IPS-11a (cell line): Measurements from ENCODE around the gene NCAPD2.
"Not testable (repeated sequence)": the region's sequence is repeated elsewhere in the genome, so short reads cannot be mapped to it uniquely, and the experiment has no call there.

ENCODE experiments used
- H3K4me3 ChIP-seq: one replicate; pipeline ENCODE4 v1.5.1; 2013; ENCODE audit warnings: low read depth, low read length, control low read depth

Gene NCAPD2

GRCh38 chr12:6533923-6534694 is 40.2 kb downstream of the NCAPD2 start, which contains the start of gene GAPDH:
Gene GAPDH, plus strand, starts transcription at chr12:6534517. Its CDS starts 316 bp downstream, at chr12:6534833.
- H3K4me3 ChIP-seq: peak within 1 kb of the TSS; percentile 94

GRCh38 chr12:6534695-6534944 is 40.7 kb downstream of the NCAPD2 start:
- peak overlapping the region; percentile 94 for H3K4me3 ChIP-seq

DNA sequence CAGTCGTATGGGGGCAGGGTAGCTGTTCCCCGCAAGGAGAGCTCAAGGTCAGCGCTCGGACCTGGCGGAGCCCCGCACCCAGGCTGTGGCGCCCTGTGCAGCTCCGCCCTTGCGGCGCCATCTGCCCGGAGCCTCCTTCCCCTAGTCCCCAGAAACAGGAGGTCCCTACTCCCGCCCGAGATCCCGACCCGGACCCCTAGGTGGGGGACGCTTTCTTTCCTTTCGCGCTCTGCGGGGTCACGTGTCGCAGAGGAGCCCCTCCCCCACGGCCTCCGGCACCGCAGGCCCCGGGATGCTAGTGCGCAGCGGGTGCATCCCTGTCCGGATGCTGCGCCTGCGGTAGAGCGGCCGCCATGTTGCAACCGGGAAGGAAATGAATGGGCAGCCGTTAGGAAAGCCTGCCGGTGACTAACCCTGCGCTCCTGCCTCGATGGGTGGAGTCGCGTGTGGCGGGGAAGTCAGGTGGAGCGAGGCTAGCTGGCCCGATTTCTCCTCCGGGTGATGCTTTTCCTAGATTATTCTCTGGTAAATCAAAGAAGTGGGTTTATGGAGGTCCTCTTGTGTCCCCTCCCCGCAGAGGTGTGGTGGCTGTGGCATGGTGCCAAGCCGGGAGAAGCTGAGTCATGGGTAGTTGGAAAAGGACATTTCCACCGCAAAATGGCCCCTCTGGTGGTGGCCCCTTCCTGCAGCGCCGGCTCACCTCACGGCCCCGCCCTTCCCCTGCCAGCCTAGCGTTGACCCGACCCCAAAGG is 41.2 kb downstream of the NCAPD2 start:
- peak overlapping the region; percentile 94 for H3K4me3 ChIP-seq

- H3K4me3 ChIP-seq: peak overlapping the region; percentile 94
Observed at GRCh38 chr12:6535697-6535946, 41.7 kb downstream of the NCAPD2 start.

DNA sequence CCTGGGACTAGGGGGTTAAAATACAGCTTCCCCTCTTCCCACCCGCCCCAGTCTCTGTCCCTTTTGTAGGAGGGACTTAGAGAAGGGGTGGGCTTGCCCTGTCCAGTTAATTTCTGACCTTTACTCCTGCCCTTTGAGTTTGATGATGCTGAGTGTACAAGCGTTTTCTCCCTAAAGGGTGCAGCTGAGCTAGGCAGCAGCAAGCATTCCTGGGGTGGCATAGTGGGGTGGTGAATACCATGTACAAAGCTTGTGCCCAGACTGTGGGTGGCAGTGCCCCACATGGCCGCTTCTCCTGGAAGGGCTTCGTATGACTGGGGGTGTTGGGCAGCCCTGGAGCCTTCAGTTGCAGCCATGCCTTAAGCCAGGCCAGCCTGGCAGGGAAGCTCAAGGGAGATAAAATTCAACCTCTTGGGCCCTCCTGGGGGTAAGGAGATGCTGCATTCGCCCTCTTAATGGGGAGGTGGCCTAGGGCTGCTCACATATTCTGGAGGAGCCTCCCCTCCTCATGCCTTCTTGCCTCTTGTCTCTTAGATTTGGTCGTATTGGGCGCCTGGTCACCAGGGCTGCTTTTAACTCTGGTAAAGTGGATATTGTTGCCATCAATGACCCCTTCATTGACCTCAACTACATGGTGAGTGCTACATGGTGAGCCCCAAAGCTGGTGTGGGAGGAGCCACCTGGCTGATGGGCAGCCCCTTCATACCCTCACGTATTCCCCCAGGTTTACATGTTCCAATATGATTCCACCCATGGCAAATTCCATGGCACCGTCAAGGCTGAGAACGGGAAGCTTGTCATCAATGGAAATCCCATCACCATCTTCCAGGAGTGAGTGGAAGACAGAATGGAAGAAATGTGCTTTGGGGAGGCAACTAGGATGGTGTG is 42.3 kb downstream of the NCAPD2 start:
- peak overlapping the region; percentile 94 for H3K4me3 ChIP-seq

- no peak overlapping the region for H3K4me3 ChIP-seq
Observed at GRCh38 chr12:6536894-6537579, 43.1 kb downstream of the NCAPD2 start.

GRCh38 chr12:6537580-6538419 is 43.9 kb downstream of the NCAPD2 start:
- not testable (repeated sequence) for H3K4me3 ChIP-seq

DNA sequence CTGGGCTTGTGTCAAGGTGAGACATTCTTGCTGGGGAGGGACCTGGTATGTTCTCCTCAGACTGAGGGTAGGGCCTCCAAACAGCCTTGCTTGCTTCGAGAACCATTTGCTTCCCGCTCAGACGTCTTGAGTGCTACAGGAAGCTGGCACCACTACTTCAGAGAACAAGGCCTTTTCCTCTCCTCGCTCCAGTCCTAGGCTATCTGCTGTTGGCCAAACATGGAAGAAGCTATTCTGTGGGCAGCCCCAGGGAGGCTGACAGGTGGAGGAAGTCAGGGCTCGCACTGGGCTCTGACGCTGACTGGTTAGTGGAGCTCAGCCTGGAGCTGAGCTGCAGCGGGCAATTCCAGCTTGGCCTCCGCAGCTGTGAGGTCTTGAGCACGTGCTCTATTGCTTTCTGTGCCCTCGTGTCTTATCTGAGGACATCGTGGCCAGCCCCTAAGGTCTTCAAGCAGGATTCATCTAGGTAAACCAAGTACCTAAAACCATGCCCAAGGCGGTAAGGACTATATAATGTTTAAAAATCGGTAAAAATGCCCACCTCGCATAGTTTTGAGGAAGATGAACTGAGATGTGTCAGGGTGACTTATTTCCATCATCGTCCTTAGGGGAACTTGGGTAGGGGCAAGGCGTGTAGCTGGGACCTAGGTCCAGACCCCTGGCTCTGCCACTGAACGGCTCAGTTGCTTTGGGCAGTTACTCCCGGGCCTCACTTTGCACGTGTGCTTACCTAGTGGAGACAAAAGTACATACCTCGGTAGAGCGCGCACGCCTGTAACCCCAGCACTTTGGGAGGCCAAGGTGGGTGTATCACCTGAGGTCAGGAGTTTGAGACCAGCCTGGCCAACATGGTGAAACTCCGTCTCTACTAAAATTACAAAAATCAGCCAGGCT is 44.8 kb downstream of the NCAPD2 start:
- no peak overlapping the region for H3K4me3 ChIP-seq

DNA sequence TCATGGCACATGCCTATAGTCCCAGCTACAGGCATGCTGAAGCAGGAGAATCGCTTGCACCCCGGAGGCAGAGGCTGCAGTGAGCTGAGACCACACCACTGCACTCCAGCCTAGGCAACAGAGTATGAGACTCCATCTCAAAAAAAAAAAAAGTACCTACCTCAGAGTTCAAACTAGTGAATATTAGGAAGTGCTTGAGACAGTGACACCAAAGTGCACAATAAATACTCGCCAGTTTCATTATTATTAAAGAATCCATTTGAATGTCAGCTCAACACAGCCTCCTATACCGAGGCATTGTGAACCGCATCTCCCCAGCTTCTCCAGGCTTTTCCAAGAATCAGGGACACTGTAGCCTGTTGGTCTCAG is 45.4 kb downstream of the NCAPD2 start:
- no peak overlapping the region for H3K4me3 ChIP-seq

GRCh38 chr12:6539707-6540134 is 45.8 kb downstream of the NCAPD2 start:
- H3K4me3 ChIP-seq: no peak overlapping the region

DNA sequence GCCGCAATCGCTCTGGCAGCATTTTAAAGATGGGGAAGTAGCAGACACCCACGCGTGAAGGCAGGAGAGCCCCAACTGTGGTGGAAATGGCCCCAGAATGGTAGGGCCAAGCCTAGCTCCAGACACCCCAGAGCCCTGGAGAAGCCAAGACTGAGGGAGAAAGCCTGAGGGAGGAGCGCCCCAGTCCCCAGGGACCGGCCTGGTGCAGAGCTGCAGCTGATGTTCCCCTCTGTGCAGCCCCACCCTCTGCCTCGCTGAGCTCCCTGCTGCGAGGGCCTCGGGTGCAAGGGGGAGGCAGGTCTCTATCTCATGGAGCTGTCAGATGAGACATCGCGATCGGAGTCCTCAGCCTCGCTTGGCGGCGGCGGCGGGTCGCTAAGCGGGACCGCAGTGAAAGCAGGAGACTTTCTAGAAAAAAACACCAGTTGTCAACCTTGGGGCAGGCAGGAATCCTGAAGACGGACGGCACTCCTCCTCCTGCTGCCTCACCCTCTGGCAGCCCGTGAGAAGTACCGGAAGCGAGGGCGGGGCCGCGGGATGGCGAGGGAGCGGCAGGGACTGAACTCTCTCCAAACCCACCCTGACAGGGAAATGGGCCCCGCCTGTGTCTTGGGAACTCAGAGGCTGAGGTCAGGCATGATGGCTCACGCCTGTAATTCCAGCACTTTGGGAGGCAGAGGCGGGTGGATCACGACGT is 46.4 kb downstream of the NCAPD2 start:
- H3K4me3 ChIP-seq: no peak overlapping the region

DNA sequence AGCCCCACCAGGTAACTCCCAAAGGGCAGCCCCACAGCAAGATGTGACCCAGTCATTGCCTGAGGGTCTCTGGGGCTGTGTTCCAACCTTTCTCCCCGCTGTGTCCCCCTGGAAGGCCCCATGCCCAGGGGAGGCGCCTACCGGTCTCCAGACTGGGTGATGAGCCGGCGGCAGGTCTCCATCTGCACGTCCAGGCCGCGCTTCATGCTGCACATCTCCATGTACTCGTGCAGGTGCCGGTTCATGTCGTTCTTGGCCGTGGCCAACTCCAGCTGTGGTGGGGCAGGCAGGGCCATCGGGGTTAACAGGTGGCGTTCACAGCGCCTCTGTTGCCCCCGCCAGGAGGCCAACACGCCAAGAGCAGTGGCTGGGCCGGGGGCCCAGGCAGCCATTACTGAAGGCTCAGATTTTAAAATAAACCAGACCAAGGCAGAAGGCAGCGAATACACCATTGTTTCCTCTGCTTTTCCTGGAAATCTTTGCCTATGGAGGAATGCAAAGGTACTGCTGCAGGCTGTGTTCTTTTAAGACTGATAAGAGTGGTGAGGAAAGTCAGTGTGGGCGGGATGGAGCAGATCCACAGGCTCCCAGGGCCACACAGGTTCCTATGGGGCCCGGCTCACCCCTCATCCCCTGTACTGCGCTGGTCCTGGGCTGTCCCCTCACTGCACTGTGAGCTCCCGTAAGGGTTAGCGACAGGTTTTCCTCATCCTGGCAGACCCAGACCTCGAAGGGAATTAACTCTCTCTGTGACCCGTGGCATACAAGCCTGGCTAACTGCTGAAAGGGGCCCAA is 47.7 kb downstream of the NCAPD2 start:
- no peak overlapping the region for H3K4me3 ChIP-seq

DNA sequence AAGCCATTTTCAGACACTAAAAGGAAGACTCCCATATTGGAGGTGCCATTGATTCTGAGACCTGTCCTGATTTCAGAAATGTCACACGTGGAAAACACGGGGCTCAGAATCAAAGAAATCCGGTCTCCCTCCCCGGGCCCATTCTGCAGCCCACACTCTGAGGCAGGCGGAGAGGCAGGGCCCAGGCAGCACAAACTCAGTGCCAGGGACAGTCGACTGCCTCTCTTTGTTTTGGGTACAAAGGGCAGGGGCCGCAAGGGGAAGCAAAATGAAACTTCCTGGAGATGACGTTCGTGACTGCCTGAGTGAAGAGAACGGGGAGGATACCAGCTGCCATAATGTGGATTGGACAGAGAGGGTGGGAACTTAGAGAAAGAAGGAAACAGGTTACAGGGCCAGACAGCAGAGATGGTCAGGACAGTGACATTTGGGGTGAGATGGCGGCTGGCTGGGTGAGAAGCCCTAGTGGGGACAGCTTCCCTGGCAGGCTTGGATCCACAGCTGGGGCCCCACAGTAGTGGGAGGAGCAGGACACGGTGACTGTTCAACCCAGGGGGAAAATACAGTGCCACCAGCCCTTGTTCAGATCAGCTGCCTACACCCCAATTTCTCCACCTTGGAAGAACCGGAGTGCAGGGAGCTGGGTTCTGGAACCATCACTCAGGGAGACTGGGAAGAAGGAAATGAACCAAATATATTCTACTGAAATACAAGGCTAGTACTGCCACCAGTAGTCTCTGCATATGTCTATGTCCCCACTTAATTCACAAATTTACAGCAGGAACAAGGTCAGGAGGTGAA is 48.5 kb downstream of the NCAPD2 start:
- H3K4me3 ChIP-seq: no peak overlapping the region

- H3K4me3 ChIP-seq: no peak overlapping the region
Observed at GRCh38 chr12:6546016-6546415, 52.1 kb downstream of the NCAPD2 start.

- no peak overlapping the region for H3K4me3 ChIP-seq
Observed at GRCh38 chr12:6547566-6547965, 53.7 kb downstream of the NCAPD2 start.

GRCh38 chr12:6547987-6548386 is 54.1 kb downstream of the NCAPD2 start:
- H3K4me3 ChIP-seq: no peak overlapping the region

DNA sequence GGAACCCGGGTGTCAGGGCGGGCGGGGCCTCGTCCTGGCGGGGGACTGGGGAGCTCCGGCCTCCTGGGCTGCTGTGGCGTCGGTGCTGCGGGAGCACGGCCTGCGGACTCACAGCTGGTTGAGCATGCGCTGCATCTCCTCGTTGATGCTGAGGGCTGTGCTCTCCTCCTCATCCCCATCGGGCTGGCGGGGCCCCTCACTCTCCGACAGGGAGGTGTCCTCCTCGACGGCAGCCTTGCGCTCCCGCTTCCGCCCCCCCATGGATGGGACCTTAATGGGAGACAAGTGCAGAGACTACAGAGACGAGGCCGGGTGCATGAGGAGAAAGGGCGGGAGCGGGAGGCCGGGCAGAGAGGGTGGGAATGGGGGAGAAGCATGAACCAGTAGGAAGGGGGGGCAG is 54.7 kb downstream of the NCAPD2 start:
- no peak overlapping the region for H3K4me3 ChIP-seq
